ENCODE data around the gene SLC27A1.
"Not testable (repeated sequence)": the region's sequence is repeated elsewhere in the genome, so short reads cannot be mapped to it uniquely, and the experiment has no call there.

The SLC27A1 gene

GRCh38 chr19:17550076-17550667, 79.8 kb downstream of the SLC27A1 start:
- no peak for DNase-seq (ENCODE audit: low read depth, low spot score)
- ChIA-PET CTCF (no interaction called here), POLR2A (no interaction called here)
- no peak for TF ChIP-seq CTCF (IDR thresholded peaks at IDR 0.05; ENCODE audit: insufficient read depth, low read length, missing control alignments)
- H3K4me3 ChIP-seq (ENCODE audit: low read depth, low read length) = no peak overlapping the region

DNA sequence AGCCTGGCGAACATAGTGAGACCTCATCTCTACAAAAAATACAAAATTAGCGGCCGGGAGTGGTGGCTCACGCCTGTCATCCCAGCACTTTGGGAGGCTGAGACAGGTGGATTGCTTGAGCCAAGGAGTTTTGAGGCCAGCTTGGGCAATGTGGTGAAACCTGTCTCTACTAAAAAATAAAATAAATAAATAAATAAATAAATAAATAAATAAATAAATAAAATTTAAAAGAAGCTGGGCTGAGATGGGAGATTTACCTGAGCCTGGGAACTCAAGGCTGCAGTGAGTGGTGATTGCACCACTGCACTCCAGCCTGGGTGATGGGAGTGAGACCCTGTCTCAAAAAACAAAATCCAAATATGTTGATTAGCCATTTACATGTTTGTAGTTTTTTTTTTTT, 82.4 kb downstream of the SLC27A1 start:
- not testable (repeated sequence) for DNase-seq (ENCODE audit: low read depth, low spot score); H3K4me3 ChIP-seq (ENCODE audit: low read depth, low read length)
- CTCF ChIA-PET = interaction anchor here (1.0 to 4.5 kb wide), 5 partner anchors 14 to 56 kb away, joined by 3 to 30 read pairs (median 3); no protein-coding TSS in a partner anchor
- POLR2A ChIA-PET = interaction anchor here (0.7 kb wide), 1 partner anchor 41 kb away, joined by 4 read pairs; the partner anchor contains the start of gene PGLS

DNA sequence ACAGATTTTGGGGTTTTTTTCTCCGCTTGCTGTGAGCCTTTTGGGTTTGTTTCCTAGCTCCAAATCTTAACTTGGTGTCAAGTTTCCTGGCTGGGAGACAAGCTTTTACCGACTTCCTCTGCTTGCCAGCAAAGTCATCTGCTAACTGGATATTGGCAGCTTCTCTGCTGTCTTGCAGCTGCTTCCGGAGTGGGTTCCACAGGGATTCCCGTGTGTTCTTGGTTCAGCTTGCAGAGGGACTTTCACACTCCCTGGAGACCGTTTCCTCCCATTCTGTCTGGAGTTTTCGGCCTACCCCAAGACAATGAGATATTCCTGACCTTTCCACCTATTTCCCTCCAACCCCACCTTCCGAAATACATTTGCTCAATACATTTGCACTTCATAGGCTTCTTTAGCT, 82.9 kb downstream of the SLC27A1 start:
- H3K4me3 ChIP-seq (ENCODE audit: low read depth, low read length) = peak overlapping the region; percentile 8; the same call in 1 of the 2 replicates
- TF ChIP-seq CTCF (IDR thresholded peaks at IDR 0.05; ENCODE audit: insufficient read depth, low read length, missing control alignments) = no peak
- POLR2A ChIA-PET = interaction anchor here (0.7 kb wide), 2 partner anchors 16 to 42 kb away, joined by 4 read pairs; partner anchors contain the start of gene PGLS

GRCh38 chr19:17554968-17555479, 84.7 kb downstream of the SLC27A1 start:
- ChIA-PET POLR2A (no interaction called here), CTCF (interaction anchor here (4.5 kb wide), 1 partner anchor 18 kb away, joined by 30 read pairs; no protein-coding TSS in a partner anchor)
- no peak for DNase-seq (ENCODE audit: low read depth, low spot score)
- H3K4me3 ChIP-seq (ENCODE audit: low read depth, low read length) = peak overlapping the region; percentile 87
- no peak for TF ChIP-seq CTCF (IDR thresholded peaks at IDR 0.05; ENCODE audit: insufficient read depth, low read length, missing control alignments)

More for the DNA sequence above, 82.9 kb downstream of the SLC27A1 start:
- DNase-seq (ENCODE audit: low read depth, low spot score) = peak; percentile 81
- CTCF ChIA-PET = interaction anchor here (0.7 to 4.5 kb wide), 7 partner anchors 14 to 163 kb away, joined by 3 to 30 read pairs (median 3); no protein-coding TSS in a partner anchor

- peak within 1 kb of the TSS; percentile 87 for H3K4me3 ChIP-seq (ENCODE audit: low read depth, low read length)
- DNase-seq (ENCODE audit: low read depth, low spot score) = peak; percentile 44
- POLR2A ChIA-PET = no interaction called here
- TF ChIP-seq CTCF (IDR thresholded peaks at IDR 0.05; ENCODE audit: insufficient read depth, low read length, missing control alignments) = no peak
- CTCF ChIA-PET = interaction anchor here (4.5 kb wide), 1 partner anchor 18 kb away, joined by 30 read pairs; no protein-coding TSS in a partner anchor
These were observed 85.2 kb downstream of the SLC27A1 start, which contains the start of gene COLGALT1 for GRCh38 chr19:17555480-17555928. TSS of gene COLGALT1 (plus strand) at chr19:17555649. CDS start at chr19:17555714, 65 bp downstream.
